Embryonic facial prominence (tissue), 1 donor: ENCODE results near the gene TMBIM1.
A peak's percentile ranks its signal among the peaks of the same experiment; 100 is the strongest.
"Not testable (repeated sequence)": the region's sequence is repeated elsewhere in the genome, so short reads cannot be mapped to it uniquely, and the experiment has no call there.

Source experiments
- DNase-seq: peaks from one replicate; pipeline ENCODE4 v3.0.0-alpha.2; 2016; ENCODE audit errors: extremely low spot score

Gene TMBIM1

GRCh38 chr2:218318241-218318640 lies 25.9 kb upstream of the TMBIM1 start:
- no peak for DNase-seq

DNA sequence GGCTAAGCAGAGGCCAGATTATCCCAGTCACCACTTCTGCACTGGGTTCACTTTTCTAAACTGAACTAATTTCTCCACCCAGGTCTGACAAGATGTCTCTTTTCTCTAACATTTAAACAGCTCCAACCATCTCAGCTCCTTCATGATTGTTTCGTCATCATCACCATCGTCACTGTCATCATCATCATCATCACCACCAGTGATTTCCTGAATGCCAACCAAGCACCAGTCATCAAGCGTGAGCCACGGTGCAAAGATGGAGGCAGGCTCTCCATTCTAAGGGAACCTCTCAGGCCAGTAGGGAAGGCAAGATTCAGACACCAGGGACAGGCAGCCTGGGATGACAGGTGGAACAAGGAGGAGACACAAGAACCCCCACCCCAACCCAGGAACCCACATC lies 25.5 kb upstream of the TMBIM1 start:
- no peak for DNase-seq

DNA sequence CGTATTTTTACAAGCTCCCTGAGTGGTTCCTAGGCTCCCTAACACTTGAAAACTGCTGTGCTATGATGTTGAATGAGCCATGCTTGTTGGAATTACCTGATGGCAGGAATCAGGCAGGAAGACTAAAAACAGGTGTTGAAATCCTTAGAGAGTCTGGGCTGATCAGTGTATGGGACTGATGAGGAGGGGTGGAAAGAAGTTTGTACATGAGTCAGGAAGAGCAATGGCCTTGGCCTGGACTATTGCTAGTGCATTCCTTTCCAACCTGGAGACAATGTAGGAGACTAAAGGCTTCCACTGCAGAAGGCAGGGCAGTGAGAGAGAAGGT lies 25.0 kb upstream of the TMBIM1 start:
- no peak for DNase-seq

DNA sequence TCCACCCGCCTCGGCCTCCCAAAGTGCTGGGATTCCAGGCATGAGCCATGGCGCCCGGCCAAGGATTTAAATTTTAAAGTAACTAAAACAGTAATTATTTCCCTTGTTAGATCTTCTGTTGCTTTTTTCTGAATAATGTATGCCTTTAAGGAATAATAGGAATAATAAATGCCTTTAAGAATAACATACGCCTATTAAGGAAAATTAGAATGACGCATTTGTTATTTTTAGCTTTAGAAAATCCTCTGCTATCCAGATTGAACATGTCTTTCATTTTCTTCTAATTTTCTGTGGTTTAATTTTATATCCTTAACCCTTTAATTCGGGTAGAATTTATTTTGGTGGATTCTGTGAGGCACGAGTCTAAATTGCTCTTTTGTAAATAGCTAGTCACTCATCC lies 23.1 kb upstream of the TMBIM1 start:
- DNase-seq, result no peak

DNA sequence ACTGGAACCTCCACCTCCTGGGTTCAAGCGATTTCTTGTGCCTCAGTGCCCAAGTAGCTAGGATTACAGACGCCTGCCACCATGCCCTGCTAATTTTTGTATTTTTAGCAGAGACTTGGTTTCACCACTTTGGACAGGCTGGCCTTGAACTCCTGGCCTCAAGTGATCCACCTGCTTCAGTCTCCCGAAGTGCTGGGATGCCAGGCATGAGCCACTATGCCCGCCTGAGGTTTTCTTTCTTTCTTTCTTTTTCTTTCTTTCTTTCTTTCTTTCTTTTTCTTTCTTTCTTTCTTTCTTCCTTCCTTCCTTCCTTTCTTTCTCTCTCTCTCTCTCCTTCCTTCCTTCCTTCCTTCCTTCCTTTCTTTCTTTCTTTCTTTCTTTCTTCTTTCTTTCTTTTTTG lies 22.5 kb upstream of the TMBIM1 start:
- DNase-seq, result not testable (repeated sequence)

DNA sequence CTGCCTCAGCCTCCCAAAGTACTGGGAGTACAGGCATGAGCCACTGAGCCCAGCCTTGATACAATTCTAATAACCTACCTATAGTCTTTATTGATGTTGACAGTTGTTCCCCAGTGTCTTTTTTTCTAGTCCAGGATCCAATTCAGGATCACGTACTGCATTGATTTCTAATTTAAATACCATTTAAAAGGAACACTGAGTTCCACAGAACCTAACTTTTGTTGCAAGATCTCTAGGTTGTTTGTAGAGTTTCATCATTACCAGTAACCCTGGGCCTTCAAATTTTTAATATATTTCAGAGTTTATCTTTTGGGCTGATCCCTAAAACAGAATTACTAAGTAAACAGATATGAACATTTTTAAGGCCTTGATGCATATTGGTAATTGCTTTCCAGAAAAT lies 21.1 kb upstream of the TMBIM1 start:
- no peak for DNase-seq

GRCh38 chr2:218312267-218312756 lies 20.0 kb upstream of the TMBIM1 start:
- DNase-seq, result no peak

- not testable (repeated sequence) for DNase-seq
Measured at GRCh38 chr2:218311541-218312266, 19.4 kb upstream of the TMBIM1 start.

DNA sequence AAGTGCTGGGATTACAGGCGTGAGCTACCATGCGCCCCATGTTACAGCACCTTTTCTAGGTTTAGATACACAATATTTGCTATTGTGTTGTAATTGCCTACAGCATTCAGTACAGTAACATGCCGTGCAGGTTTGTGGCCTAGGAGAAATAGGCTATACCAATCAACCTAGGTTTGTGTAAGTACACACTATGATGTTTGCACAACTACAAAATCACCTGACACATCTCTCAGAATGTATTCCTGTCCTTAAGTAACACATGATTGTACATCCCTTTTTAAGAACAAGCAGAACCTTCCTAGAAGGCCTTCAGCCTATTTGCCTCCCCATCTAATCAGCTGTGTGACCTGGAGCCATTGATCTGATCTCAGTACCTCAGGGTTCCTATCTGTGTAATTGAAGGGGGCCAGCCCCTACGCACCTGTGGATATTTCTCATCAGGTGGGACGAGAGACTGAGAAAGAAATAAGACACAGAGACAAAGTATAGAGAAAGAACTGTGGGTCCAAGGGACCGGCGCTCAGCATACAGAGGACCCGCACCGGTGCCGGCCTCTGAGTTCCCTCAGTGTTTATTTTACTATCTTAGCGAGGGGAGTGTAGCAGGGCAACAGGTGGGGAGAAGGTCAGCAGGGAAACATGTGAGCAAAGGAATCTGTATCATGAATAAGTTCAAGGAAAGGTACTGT lies 18.7 kb upstream of the TMBIM1 start:
- no peak for DNase-seq

GRCh38 chr2:218307415-218308090 lies 15.2 kb upstream of the TMBIM1 start:
- DNase-seq, result no peak

- no peak for DNase-seq
Measured at GRCh38 chr2:218306184-218306920, 14.0 kb upstream of the TMBIM1 start.

DNA sequence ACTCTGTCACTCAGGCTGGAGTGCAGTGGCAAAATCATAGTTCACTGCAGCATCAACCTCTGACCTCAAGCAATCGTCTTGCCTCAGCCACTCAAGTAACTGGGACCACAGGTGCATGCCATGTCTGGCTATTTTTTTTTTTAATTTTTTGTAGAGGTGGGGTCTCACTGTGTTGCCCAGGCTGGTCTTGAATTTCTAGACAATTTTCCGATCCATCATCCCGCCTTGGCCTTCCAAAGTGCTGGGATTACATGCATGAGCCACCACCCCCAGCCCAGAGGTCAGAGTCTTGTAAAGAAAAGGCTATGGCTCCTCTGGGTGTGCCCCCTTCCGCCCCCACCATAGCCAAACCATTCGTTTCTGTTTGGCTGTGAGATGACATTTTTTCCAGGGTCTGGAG lies 13.1 kb upstream of the TMBIM1 start:
- DNase-seq, result no peak

GRCh38 chr2:218301176-218301819 lies 9.0 kb upstream of the TMBIM1 start:
- peak; percentile 75 for DNase-seq

DNA sequence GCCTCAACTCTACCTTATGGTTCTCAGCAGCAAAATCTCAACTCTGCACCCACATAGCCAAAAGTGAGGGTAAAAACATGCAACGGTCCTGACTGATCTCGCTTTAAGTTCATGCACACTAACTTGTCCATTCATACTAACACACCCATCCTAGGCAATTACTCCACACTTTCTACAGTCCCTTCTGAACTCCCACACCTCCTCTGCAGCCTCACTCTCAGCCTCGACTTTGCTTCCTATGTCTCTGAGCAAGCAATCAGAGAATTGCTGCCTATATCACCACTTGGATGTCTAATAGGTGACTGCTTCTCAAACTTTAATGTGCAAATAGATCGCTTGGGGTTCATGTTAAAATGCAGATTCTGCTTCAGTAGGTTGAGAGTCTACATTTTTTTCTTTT lies 7.8 kb upstream of the TMBIM1 start:
- no peak for DNase-seq

- DNase-seq, result no peak
Measured at GRCh38 chr2:218298314-218298875, 6.1 kb upstream of the TMBIM1 start.

DNA sequence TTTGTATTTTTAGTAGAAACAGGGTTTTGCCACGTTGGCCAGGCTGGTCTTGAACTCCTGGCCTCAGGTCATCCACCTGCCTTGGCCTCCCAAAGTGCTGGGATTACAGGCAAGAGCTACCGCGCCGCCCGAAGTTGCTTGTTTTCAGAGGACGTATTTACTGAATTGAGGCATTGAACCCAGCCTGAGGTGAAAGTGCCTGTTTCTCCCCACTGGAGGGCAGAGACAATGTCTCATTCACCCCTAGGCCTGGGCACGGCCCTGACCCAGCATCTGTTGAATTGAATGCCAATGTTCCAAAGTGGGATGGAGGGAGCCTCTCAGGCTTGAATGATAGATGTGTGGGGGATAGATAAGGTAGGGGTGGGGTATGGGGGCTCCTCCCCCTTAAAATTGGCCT lies 4.5 kb upstream of the TMBIM1 start:
- DNase-seq, result no peak

DNA sequence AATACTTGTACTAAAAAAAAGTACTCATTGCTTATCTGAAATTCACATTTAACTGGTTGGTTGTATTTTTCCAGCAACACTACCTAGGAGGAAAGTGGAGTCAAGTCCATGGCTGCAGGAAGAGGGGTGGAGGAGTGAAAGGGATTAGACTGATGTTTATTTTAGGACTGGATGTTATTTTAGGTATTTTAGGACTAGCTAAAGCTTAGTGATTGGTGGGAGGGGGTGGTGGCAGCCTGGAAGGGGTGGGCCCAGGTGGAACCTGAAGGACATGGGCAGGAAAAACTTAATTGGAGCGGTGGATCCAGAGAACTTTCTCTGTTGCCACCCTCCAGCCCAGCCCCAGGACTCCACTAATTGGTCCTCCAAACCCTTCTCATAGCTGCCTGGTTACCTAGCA lies 3.9 kb upstream of the TMBIM1 start:
- no peak for DNase-seq

GRCh38 chr2:218295029-218295428 lies 2.7 kb upstream of the TMBIM1 start:
- no peak for DNase-seq

GRCh38 chr2:218294430-218295022 lies 2.2 kb upstream of the TMBIM1 start:
- DNase-seq, result no peak

- no peak for DNase-seq
Measured at GRCh38 chr2:218293715-218294429, 1.6 kb upstream of the TMBIM1 start.
